Measurements from ENCODE around the gene DCUN1D4. TPM values are rescaled to one million over a fixed set of nuclear protein-coding genes. Genes with fewer than 3 reads are reported as not detected.
A peak's percentile ranks its signal among the peaks of the same experiment; 100 is the strongest.
"Not testable (repeated sequence)": the region's sequence is repeated elsewhere in the genome, so short reads cannot be mapped to it uniquely, and the experiment has no call there.

DCUN1D4 gene
- total RNA-seq, 4 donors from 2014 or later: 35.0 to 80.4 (median 40.6) TPM

- Histone ChIP-seq H3K4me1 (peaks cover 0 to 5% (median 2%) of the 10 kb centered on the region in 4 donors), H3K27me3 (no peaks in the 10 kb centered on the region), H3K9me3 (no peaks in the 10 kb centered on the region), H3K36me3 (peaks cover 0 to 62% (median 7%) of the 10 kb centered on the region in 3 donors), H3K27ac (no peak overlapping the region), H3K4me3 (no peak overlapping the region)
- TF ChIP-seq, protein P1, sequence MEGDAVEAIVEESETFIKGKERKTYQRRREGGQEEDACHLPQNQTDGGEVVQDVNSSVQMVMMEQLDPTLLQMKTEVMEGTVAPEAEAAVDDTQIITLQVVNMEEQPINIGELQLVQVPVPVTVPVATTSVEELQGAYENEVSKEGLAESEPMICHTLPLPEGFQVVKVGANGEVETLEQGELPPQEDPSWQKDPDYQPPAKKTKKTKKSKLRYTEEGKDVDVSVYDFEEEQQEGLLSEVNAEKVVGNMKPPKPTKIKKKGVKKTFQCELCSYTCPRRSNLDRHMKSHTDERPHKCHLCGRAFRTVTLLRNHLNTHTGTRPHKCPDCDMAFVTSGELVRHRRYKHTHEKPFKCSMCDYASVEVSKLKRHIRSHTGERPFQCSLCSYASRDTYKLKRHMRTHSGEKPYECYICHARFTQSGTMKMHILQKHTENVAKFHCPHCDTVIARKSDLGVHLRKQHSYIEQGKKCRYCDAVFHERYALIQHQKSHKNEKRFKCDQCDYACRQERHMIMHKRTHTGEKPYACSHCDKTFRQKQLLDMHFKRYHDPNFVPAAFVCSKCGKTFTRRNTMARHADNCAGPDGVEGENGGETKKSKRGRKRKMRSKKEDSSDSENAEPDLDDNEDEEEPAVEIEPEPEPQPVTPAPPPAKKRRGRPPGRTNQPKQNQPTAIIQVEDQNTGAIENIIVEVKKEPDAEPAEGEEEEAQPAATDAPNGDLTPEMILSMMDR (IDR thresholded peaks at IDR 0.05): no peak
- TF ChIP-seq EP300 (IDR thresholded peaks at IDR 0.05) (no peak), POLR2A (IDR thresholded peaks at IDR 0.05) (no peak)
- DNase-seq (ENCODE audit: low spot score in 2 of 2): no peak
- 92 to 94% methylated on average over 9 of the region's 9 CpGs for WGBS, 2 donors
These were observed 37.3 kb downstream of the DCUN1D4 start for GRCh38 chr4:51880016-51880915.

- DNase-seq (ENCODE audit: low spot score in 2 of 2): no peak
- TF ChIP-seq EP300 (IDR thresholded peaks at IDR 0.05): no peak
- TF ChIP-seq, protein P1 (IDR thresholded peaks at IDR 0.05): no peak
- peaks cover 0 to 5% (median 2%) of the 10 kb centered on the region in 4 donors for H3K4me1 ChIP-seq
- WGBS, 2 donors: 54 to 55% methylated on average over 2 of the region's 2 CpGs
- no peak overlapping the region for H3K27ac ChIP-seq
- H3K4me3 ChIP-seq: no peak overlapping the region
- no peaks in the 10 kb centered on the region for H3K27me3 ChIP-seq
- H3K36me3 ChIP-seq: peaks cover 0 to 64% (median 0%) of the 10 kb centered on the region in 3 donors
- no peaks in the 10 kb centered on the region for H3K9me3 ChIP-seq
These were observed 41.1 kb downstream of the DCUN1D4 start for GRCh38 chr4:51884055-51884454.

- TF ChIP-seq, protein P1 (IDR thresholded peaks at IDR 0.05): no peak
- TF ChIP-seq POLR2A (IDR thresholded peaks at IDR 0.05) (no peak), EP300 (IDR thresholded peaks at IDR 0.05) (no peak)
- Histone ChIP-seq H3K9me3 (no peaks in the 10 kb centered on the region), H3K27me3 (no peaks in the 10 kb centered on the region), H3K27ac (no peak overlapping the region), H3K4me3 (no peak overlapping the region), H3K4me1 (peaks cover 0 to 5% (median 2%) of the 10 kb centered on the region in 4 donors), H3K36me3 (peaks cover 0 to 63% (median 0%) of the 10 kb centered on the region in 3 donors)
- no peak for DNase-seq (ENCODE audit: low spot score in 2 of 2)
- WGBS, 2 donors: 98% methylated on average over 2 of the region's 2 CpGs
These were observed 41.7 kb downstream of the DCUN1D4 start for GRCh38 chr4:51884606-51885005.

- TF ChIP-seq, protein P1 (IDR thresholded peaks at IDR 0.05): peak; percentile 9 to 30 (median 19)
- no peak for TF ChIP-seq POLR2A (IDR thresholded peaks at IDR 0.05)
- Histone ChIP-seq H3K4me3 (no peak overlapping the region), H3K36me3 (peaks cover 0 to 65% (median 0%) of the 10 kb centered on the region in 3 donors), H3K9me3 (no peaks in the 10 kb centered on the region), H3K4me1 (peaks cover 0 to 5% (median 2%) of the 10 kb centered on the region in 4 donors), H3K27me3 (no peaks in the 10 kb centered on the region), H3K27ac (no peak overlapping the region)
- 77 to 81% methylated on average over 5 of the region's 5 CpGs for WGBS, 2 donors
- DNase-seq (ENCODE audit: low spot score in 2 of 2): no peak
These were observed 42.4 kb downstream of the DCUN1D4 start for GRCh38 chr4:51885363-51885762.

DNA sequence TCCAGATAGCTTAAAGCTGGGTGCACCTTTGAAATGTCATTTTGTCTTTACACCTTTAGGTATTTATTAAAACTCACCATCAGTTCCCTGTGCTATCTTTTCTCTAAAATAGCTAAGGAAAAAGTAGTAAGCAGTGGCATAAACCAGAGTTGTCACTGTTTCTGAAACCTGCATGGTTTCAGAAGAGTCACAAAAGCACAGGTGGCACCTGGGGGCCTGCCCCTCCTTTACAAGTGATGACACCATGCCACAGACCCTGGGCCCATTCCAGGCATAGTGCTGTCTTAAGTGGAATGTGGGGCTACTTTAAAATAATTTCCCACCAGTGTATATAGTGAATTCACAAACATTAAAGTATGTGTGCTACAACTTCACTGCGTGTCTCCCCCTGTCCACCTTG lies 47.8 kb downstream of the DCUN1D4 start:
- peaks cover 0 to 19% (median 0%) of the 10 kb centered on the region in 4 donors for H3K4me1 ChIP-seq
- no peak for TF ChIP-seq EP300 (IDR thresholded peaks at IDR 0.05)
- TF ChIP-seq POLR2A (IDR thresholded peaks at IDR 0.05): no peak
- TF ChIP-seq, protein P1 (IDR thresholded peaks at IDR 0.05): no peak
- no peaks in the 10 kb centered on the region for H3K27me3 ChIP-seq
- WGBS, 2 donors: 96 to 97% methylated on average over 1 of the region's 1 CpG
- no peak overlapping the region for H3K27ac ChIP-seq
- H3K9me3 ChIP-seq: no peaks in the 10 kb centered on the region
- H3K4me3 ChIP-seq: no peak overlapping the region
- no peak for DNase-seq (ENCODE audit: low spot score in 2 of 2)
- H3K36me3 ChIP-seq: peaks cover 0 to 71% (median 0%) of the 10 kb centered on the region in 3 donors

GRCh38 chr4:51893402-51893801 lies 50.4 kb downstream of the DCUN1D4 start:
- peaks cover 0 to 50% (median 0%) of the 10 kb centered on the region in 3 donors for H3K36me3 ChIP-seq
- not testable (repeated sequence) for DNase-seq (ENCODE audit: low spot score in 2 of 2)
- 94 to 96% methylated on average over 16 of the region's 16 CpGs for WGBS, 2 donors

More at GRCh38 chr4:51893402-51893801, 50.4 kb downstream of the DCUN1D4 start:
- H3K27me3 ChIP-seq, H3K9me3 ChIP-seq, H3K4me3 ChIP-seq, H3K27ac ChIP-seq: not testable (repeated sequence)
- peaks cover 0 to 24% (median 0%) of the 10 kb centered on the region in 4 donors for H3K4me1 ChIP-seq

All from tibial nerve (tissue), 4 donors.